K562 (cell line): ENCODE data around the gene SAE1.

Source experiments
- HMGXB4 ChIP-seq: sonication (generic); formaldehyde crosslinking; IDR thresholded peaks from 2 replicates; pipeline ENCODE4 v1.8.1; 2023; ENCODE audit warnings: mild to moderate bottlenecking, missing genetic modification reagents
- JUN ChIP-seq, 2 experiments: sonication (generic) in 1 of 2; formaldehyde crosslinking in 1 of 2; IDR thresholded peaks; 2 replicates each; pipeline versions ENCODE4 v1.6.1 to v1.8.0; 2012 to 2022; ENCODE audit warnings: borderline replicate concordance in 2 of 2, mild to moderate bottlenecking in 2 of 2, improper control_type of control experiment in 1 of 2, low read depth in 1 of 2, low read length in 1 of 2, missing genetic modification reagents in 1 of 2
- MYC ChIP-seq, 2 experiments: fragments of 250-450 bp in 1 of 2; sonication (Bioruptor Pico) in 1 of 2; IDR thresholded peaks; 2 replicates each; pipeline versions ENCODE4 v1.5.1 to v1.6.1; 2012 to 2021; ENCODE audit warnings: low read depth in 2 of 2, borderline replicate concordance in 1 of 2, improper control_type of control experiment in 1 of 2, low read length in 1 of 2, mild to moderate bottlenecking in 1 of 2, moderate library complexity in 1 of 2
- TAF15 ChIP-seq: fragments of 200-400 bp; formaldehyde crosslinking; IDR thresholded peaks from 2 replicates; pipeline ENCODE4 v1.6.1; 2017; ENCODE audit warnings: mild to moderate bottlenecking, low read depth, low read length, moderate library complexity
- TSHZ1 ChIP-seq: fragments of 250-450 bp; sonication (Bioruptor Pico); IDR thresholded peaks from 2 replicates; pipeline ENCODE4 v1.4.0; 2020; ENCODE audit warnings: mild to moderate bottlenecking, moderate library complexity

DNA sequence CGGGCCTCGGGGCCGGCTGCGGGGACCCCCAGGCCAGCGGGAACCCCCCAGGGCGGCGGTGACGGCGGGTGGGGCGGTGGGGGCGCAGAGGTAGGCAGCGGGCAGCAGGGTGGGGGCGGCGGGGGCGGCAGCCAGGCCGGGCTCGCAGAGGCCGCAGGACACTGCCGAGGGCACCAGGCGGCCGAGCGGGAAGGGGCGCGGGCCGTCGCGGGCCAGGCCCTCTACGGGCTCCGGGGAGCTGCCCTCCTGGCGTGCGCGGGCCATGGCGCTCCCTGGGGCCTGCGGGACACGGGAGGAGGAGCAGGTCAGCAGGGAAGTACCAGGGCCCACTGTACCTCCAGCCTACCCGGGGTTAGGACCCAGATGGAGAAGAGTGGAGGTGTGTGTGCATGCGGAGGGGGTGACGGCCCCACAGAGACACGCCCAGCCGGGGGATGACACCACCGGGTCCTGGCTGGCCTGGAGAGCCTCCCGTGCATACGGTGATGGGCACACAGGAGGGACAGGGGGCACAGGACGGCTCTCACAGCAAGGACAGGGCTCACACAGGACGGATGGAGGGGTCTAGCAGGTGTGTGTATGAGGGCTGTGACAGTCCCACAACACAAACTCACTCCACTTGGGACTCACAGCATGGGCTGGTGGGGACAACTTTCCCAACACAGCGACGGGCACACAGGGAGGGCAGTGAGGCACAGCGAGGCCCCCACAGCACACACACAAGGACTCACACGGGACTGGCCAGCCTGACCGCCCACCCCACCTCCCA lies 97.7 kb downstream of the SAE1 start:
- TF ChIP-seq TAF15 (no peak), MYC (IDR thresholded peaks at IDR 0.05; ENCODE audit: low read depth, low read length) (peak; percentile 18; the same call in 1 of the 2 replicates), MYC (CRISPR knock-in tag; IDR thresholded peaks at IDR 0.05; ENCODE audit: borderline replicate concordance, low read depth) (peak; percentile 72; the same call in 1 of the 2 replicates), TSHZ1 (CRISPR knock-in tag) (no peak), JUN (IDR thresholded peaks at IDR 0.05; ENCODE audit: borderline replicate concordance, low read depth, low read length) (no peak), JUN (CRISPR knock-in tag; IDR thresholded peaks at IDR 0.05; ENCODE audit: borderline replicate concordance) (no peak), HMGXB4 (CRISPR knock-in tag) (peak; percentile 32; the same call in 1 of the 2 replicates)
